A673 (cell line): ENCODE measurements around the gene AMMECR1. TPM values are rescaled to one million over a fixed set of nuclear protein-coding genes. Genes with fewer than 3 reads are reported as not detected.

Source experiments
- BruUV-seq: library from RNA; stranded (reverse); fragments of 400-500 nt; replicated peaks from 2 replicates; lab custom pipeline; 2021; lab: Mats Ljungman, UMichigan
- CTCF ChIA-PET: fragments of 300-600 bp; sonication (Branson Sonifier 250); formaldehyde crosslinking; loops from one replicate; lab custom pipeline; 2022; ENCODE audit warnings: antibody characterized with exemption; lab: Charles Lee
- POLR2A ChIA-PET: fragments of 300-600 bp; sonication (Branson Sonifier 250); formaldehyde crosslinking; loops from one replicate; lab custom pipeline; 2022; ENCODE audit warnings: antibody characterized with exemption; ENCODE audit not compliant: low non-redundant PET; lab: Charles Lee
- DNase-seq: peaks from one replicate; pipeline ENCODE4 v3.0.0-alpha.2; 2015; ENCODE audit warnings: low spot score
- H3K27ac ChIP-seq: fragments of 200-600 bp; sonication (generic); 2 replicates; pipeline ENCODE4 v1.5.1; 2016; ENCODE audit warnings: mixed run types, low read depth, mild to moderate bottlenecking, mixed read lengths, antibody characterized with exemption, low read length; ENCODE audit not compliant: poor library complexity, severe bottlenecking
- H3K27me3 ChIP-seq: fragments of 200-600 bp; sonication (generic); replicated peaks from 2 replicates; pipeline ENCODE4 v1.6.1; 2017; ENCODE audit warnings: mixed run types, low read depth, mild to moderate bottlenecking, mixed read lengths, antibody characterized with exemption, low read length; ENCODE audit not compliant: insufficient read depth, poor library complexity
- H3K36me3 ChIP-seq: fragments of 200-600 bp; sonication (generic); 2 replicates; pipeline ENCODE4 v1.6.1; 2016; ENCODE audit warnings: mixed run types, mild to moderate bottlenecking, mixed read lengths, antibody characterized with exemption, low read length; ENCODE audit not compliant: insufficient read depth, poor library complexity, severe bottlenecking
- H3K4me1 ChIP-seq: fragments of 200-600 bp; sonication (generic); 2 replicates; pipeline ENCODE4 v1.6.1; 2017; ENCODE audit warnings: mixed run types, mild to moderate bottlenecking, mixed read lengths, antibody characterized with exemption, low read length; ENCODE audit not compliant: insufficient read depth, poor library complexity, severe bottlenecking
- H3K4me3 ChIP-seq: fragments of 200-600 bp; sonication (generic); 2 replicates; pipeline ENCODE4 v1.5.1; 2016; ENCODE audit warnings: low read depth, mixed run types, mild to moderate bottlenecking, mixed read lengths, low read length; ENCODE audit not compliant: poor library complexity, severe bottlenecking
- H3K9me3 ChIP-seq: fragments of 200-600 bp; sonication (generic); 2 replicates; pipeline ENCODE4 v1.6.1; 2016; ENCODE audit warnings: mixed run types, low read depth, mild to moderate bottlenecking, mixed read lengths, antibody characterized with exemption, low read length; ENCODE audit not compliant: poor library complexity, severe bottlenecking
- EZH2 ChIP-seq: fragments of 200-600 bp; sonication (generic); IDR thresholded peaks from 2 replicates; pipeline ENCODE4 v1.6.1; 2017; ENCODE audit warnings: borderline replicate concordance, low read depth, mild to moderate bottlenecking, mixed read lengths, antibody characterized with exemption, low read length; ENCODE audit not compliant: poor library complexity, severe bottlenecking
- intact Hi-C: fragments of 100-400 bp; cut with micrococcal nuclease; formaldehyde crosslinking; loops from one replicate; pipeline ENCODE4 v1.10.0; 2022; ENCODE audit not compliant: unreplicated experiment
- total RNA-seq: library from RNA; stranded (reverse); gene quantifications from 2 replicates; pipeline ENCODE4 v1.2.3, GENCODE V29; 2021
- TF ChIP-seq, protein P1 (sequence below): fragments of 300-800, 200-600 bp; sonication (generic); conservative IDR thresholded peaks from 2 replicates; pipeline ENCODE4 v1.5.1; 2017; ENCODE audit warnings: low read depth, mild to moderate bottlenecking, antibody characterized with exemption, low read length, moderate library complexity, mixed read lengths

Gene AMMECR1
- total RNA-seq, 1 experiment from 2014 or later, result 13.0 TPM

DNA sequence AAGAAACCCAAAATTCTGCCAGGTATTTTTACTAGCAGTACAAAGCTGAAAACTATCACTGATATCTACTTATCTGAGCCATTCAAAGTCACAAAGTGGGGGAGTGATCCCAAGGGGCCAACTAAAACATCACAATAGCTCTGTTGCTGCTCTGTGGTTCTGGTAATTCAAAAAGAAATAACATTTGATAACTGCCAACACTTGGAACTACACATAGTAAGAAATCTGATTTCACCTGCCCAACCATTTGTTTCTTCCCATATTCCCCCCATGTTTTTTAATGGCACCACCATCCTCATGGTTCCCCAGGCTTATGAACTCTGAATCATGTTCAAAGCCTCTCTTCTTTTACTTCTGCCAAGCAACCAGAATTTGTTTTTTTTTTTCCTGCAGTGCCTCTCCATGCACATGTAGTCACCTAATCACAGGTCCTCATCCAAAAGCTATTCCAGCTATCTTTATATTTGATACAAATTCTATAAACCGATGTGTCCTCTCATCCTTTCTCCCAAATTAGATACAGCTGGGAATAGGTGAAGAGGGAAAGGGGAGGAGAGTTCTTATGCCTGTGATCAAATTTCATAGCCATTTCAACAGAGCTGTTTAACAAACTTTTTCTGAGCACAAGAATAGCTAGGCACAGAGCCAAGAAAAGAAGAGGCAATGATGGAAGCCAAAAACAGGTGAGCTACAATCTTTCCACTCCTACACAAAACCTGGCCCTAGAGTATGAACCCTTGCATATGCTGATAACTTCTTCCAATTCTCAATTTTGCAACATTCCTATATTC is 7.7 kb downstream of the AMMECR1 start:
- Histone ChIP-seq H3K27me3 (no peaks in the 10 kb centered on the region), H3K36me3 (no peaks in the 10 kb centered on the region), H3K9me3 (no peaks in the 10 kb centered on the region), H3K27ac (no peak overlapping the region), H3K4me1 (peaks cover 24% of the 10 kb centered on the region), H3K4me3 (no peak overlapping the region)
- POLR2A ChIA-PET, result no interaction called here
- intact Hi-C loops, result no loop called here
- BruUV-seq, result no TSS peak
- no peak for DNase-seq
- CTCF ChIA-PET, result no interaction called here
- TF ChIP-seq, protein P1, sequence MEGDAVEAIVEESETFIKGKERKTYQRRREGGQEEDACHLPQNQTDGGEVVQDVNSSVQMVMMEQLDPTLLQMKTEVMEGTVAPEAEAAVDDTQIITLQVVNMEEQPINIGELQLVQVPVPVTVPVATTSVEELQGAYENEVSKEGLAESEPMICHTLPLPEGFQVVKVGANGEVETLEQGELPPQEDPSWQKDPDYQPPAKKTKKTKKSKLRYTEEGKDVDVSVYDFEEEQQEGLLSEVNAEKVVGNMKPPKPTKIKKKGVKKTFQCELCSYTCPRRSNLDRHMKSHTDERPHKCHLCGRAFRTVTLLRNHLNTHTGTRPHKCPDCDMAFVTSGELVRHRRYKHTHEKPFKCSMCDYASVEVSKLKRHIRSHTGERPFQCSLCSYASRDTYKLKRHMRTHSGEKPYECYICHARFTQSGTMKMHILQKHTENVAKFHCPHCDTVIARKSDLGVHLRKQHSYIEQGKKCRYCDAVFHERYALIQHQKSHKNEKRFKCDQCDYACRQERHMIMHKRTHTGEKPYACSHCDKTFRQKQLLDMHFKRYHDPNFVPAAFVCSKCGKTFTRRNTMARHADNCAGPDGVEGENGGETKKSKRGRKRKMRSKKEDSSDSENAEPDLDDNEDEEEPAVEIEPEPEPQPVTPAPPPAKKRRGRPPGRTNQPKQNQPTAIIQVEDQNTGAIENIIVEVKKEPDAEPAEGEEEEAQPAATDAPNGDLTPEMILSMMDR, result no peak
- no peak for TF ChIP-seq EZH2

DNA sequence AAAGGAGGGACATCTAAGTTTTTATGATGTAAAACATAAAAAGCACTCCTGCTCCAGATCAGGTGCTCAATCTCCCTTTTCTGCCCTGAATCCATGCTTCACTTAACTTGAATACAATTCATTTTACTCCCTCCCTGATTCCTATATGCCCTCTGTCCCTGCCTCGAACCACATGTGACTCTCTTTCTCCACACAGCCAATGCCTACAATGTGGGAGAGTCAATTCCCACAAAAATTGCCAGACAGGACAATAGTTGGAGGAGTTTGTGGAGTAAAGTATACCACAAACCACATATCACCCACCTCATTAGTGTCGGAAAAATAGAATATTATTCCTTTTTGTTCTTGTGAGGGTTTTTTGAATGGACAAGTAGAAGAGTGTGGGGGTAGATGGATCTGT is 9.7 kb downstream of the AMMECR1 start:
- Histone ChIP-seq H3K36me3 (no peaks in the 10 kb centered on the region), H3K27ac (no peak overlapping the region), H3K4me3 (no peak overlapping the region), H3K9me3 (no peaks in the 10 kb centered on the region), H3K27me3 (no peaks in the 10 kb centered on the region), H3K4me1 (peaks cover 24% of the 10 kb centered on the region)
- intact Hi-C loops, result no loop called here
- TF ChIP-seq, protein P1, result no peak
- DNase-seq, result no peak
- BruUV-seq, result no TSS peak
- POLR2A ChIA-PET, result no interaction called here
- CTCF ChIA-PET, result no interaction called here

DNA sequence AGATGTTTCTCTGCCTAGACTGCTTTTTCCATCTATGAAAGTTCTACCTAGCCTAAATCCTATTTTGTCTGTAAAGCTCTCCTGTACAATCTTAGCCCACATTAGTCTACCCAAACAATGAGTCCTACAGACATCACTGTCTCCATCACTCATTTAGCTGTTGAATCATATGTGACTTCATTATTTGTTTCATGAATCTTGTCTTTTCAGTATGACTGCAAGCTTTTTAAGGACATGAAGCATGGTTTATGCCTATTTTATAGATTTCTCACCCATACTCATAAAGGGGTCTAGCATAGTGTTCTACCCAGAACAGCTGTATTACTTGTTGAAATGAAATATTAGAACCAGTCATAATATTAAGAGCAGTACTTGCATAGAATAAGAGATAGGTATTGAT is 13.0 kb downstream of the AMMECR1 start:
- H3K4me3 ChIP-seq, result no peak overlapping the region
- no peaks in the 10 kb centered on the region for H3K9me3 ChIP-seq
- H3K36me3 ChIP-seq, result no peaks in the 10 kb centered on the region
- no TSS peak for BruUV-seq
- POLR2A ChIA-PET, result no interaction called here
- no peak for TF ChIP-seq EZH2
- CTCF ChIA-PET, result no interaction called here
- intact Hi-C loops, result no loop called here
- H3K4me1 ChIP-seq, result peaks cover 2% of the 10 kb centered on the region
- no peaks in the 10 kb centered on the region for H3K27me3 ChIP-seq
- DNase-seq, result no peak
- H3K27ac ChIP-seq, result no peak overlapping the region

DNA sequence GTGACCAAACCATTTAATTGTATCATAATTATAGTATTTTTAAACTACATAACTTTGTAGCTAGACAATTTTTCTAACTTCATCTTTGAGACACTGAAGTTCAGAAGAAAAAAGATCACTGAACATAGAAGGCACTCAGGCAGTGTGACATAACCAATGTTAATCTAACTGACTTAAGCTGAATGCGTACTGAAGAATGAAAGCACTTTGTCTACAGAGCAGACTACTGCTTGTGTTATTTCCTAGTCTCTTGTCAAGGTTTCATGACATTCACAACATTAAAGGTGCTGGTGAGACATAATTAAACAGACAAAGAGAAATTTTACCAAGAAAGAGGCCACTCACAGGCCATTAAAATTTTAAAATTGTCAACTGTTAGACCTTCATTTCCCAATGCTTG is 13.5 kb downstream of the AMMECR1 start:
- intact Hi-C loops, result no loop called here
- Histone ChIP-seq H3K36me3 (no peaks in the 10 kb centered on the region), H3K4me3 (no peak overlapping the region), H3K27ac (no peak overlapping the region), H3K9me3 (no peaks in the 10 kb centered on the region), H3K4me1 (no peaks in the 10 kb centered on the region), H3K27me3 (no peaks in the 10 kb centered on the region)
- CTCF ChIA-PET, result no interaction called here
- no TSS peak for BruUV-seq
- TF ChIP-seq, protein P1, result no peak
- no peak for TF ChIP-seq EZH2
- POLR2A ChIA-PET, result no interaction called here
- DNase-seq, result no peak
